Right lung (tissue), 5 donors: ENCODE measurements around the gene CMTR1. TPM values are rescaled to one million over a fixed set of nuclear protein-coding genes. Genes with fewer than 3 reads are reported as not detected.
"Not testable (repeated sequence)": the region's sequence is repeated elsewhere in the genome, so short reads cannot be mapped to it uniquely, and the experiment has no call there.

Experiments
- DNase-seq, 2 donors: peaks; one replicate each; pipeline ENCODE4 v3.0.0-alpha.2; 2013
- polyA plus RNA-seq, 5 donors: library from polyadenylated mRNA; unstranded; fragments of 120-200 nt; gene quantifications; one replicate each; pipeline versions ENCODE4 v1.2.1 to v1.2.3, GENCODE V29; 2013; ENCODE audit warnings: inconsistent platforms in 1 of 5, low replicate concordance in 1 of 5; ENCODE audit not compliant: insufficient read length in 5 of 5, insufficient read depth in 1 of 5

Gene CMTR1
- polyA plus RNA-seq, 5 donors: 43.9 to 53.7 (median 49.5) TPM

- peak; percentile 1 to 17 for DNase-seq
Measured at GRCh38 chr6:37433657-37434271, 743 bp downstream of the CMTR1 start.

GRCh38 chr6:37435373-37435772 lies 2.4 kb downstream of the CMTR1 start:
- no peak for DNase-seq

DNA sequence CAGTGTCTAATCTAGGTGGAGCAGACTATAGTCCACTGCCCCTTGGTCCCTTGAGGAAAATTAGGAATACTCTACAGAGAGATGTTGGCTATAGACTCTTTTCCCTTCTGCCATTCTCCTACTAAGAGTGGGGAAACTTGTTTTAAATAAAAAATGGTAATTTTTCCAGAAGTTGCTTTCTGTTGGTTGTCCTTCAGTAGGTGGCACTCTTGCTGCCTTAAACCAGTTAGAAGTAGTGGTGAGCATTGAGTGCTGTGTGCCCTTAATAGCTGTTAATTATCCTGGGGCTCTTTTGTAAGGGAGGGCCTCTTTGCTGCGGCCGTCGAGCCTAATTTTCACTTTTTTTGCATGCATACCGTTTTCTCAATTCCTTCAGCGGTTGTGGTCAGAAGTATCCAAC lies 2.8 kb downstream of the CMTR1 start:
- no peak for DNase-seq

DNA sequence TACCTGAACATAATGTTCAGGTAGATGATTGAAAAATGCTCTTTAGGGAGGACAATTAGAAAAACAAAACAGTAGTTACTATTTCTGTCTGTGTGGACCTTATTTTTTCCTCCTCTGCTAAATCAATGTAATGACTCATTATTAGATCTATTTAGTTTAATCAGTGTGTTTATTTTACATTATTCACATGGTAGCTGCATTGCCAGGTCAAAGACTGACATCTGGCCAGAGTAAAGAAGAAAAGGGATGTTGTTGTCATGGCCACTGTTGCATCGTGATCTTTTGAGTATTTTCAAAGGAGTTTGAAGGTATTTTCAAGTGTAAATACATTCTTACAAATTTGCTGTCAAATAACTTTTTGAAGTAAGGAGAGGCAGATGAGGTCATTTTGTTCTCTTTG lies 5.9 kb downstream of the CMTR1 start:
- DNase-seq: no peak

- no peak for DNase-seq
Measured at GRCh38 chr6:37441651-37442050, 8.6 kb downstream of the CMTR1 start.

- no peak for DNase-seq
Measured at GRCh38 chr6:37442416-37443215, 9.6 kb downstream of the CMTR1 start.

DNA sequence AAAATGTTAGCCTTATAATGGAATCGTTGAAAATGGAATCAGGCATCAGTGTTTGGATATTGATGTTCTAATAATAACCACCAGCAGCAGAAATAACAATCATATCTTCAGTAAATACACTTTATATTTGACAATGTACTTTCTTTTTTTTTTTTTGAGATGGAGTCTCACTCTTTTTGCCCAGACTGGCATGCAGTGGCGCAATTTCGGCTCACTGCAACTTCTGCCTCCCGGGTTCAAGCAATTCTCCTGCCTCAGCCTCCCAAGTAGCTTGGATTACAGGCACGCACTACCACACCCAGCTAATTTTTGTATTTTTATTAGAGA lies 10.2 kb downstream of the CMTR1 start:
- not testable (repeated sequence) for DNase-seq

- DNase-seq: no peak
Measured at GRCh38 chr6:37449984-37450383, 17.0 kb downstream of the CMTR1 start.

GRCh38 chr6:37451441-37452193 lies 18.6 kb downstream of the CMTR1 start:
- no peak for DNase-seq

- DNase-seq: no peak
Measured at GRCh38 chr6:37452522-37452921, 19.5 kb downstream of the CMTR1 start.

- no peak for DNase-seq
Measured at GRCh38 chr6:37454420-37455140, 21.6 kb downstream of the CMTR1 start.

DNA sequence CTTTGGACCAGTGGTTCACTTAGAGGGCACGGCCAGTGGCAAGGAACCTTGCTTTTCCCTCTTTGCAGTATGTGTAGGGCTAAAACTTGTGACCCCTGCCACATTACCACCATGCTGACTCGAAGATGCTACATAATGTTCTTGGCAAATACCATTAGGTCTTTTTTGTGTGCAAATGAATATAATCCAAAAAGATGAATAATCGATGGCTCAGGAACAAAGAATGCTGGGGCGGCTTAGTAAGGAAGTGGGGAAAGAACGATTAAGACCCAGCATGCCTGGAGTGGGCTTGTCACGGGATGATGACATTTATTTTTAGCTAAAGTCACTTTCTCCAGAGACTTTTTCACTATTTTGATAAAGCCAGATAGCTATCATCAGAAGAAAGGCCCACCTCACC lies 23.1 kb downstream of the CMTR1 start:
- DNase-seq: no peak

DNA sequence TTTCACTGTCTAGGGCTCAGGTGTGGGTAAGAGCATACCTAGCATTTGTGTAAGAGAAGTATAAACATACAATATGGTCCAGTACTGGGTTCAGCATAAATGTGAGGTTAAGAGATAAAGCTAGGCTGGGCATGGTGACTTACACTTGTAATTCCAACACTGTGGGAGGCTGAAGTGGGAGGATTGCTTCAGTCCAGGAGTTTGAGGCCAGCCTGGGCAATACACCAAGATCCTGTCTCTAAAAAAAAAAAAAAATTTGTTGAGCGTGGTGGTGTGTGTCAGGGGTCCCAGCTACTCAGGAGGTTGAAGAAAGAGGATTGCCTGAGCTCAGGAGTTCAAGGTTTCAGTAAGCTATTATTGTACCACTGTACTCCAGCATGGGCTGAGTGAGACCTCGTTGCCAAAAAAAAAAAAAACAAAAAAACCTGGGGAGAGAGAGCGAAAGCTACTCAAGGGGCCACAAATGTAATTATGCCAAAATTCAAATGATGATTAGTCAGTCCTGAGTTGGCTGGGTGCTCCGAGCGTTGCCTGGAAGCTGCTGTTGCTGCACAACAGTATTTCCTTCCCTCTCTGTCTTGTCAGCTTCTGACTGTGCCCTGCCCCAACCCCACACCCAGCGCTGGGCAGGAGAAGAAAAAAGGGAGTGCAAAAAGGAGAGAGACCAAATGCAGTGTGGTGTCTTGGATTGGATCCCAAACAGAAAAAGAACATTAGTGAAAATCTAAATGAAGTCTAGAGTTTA lies 24.0 kb downstream of the CMTR1 start:
- DNase-seq: no peak

DNA sequence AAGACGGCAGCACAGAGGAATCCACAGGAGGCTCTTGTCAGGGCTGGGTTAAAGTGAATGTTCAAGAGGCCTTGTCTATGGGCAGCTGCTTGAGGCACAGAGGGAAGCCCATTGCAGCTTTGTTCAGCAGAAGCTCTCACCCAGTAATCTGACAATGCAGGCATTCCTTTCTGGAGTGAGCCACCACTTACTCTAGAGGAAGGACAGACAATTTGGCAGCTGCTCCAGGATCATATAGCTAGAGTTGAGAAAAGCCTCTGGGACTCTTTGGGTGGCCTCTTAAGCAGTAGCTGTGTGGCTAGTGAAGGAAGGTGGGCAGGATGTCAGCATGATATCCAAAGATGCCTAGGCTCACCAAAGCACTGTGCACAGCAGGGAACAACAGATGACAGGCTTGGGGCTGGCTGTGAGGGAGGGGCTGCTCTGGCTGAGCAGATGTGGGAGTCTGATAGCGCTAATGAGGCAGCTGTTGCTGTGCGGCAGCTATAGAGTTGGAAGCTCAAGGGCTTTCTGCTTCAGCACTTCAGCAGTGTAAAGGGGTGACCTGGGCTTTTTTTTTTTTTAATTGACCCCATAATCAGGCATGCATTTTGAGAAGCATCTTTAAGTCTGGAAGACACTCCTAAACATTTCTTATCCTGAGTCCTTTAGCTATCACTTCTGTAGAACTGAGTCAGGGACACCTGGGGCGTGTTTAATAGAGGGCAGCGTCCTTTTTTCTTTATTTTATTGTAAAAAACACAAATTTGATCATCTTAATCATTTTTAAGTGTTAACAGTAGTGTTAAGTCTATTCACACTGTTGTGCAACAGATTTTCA lies 27.2 kb downstream of the CMTR1 start:
- no peak for DNase-seq

GRCh38 chr6:37460805-37461204 lies 27.8 kb downstream of the CMTR1 start:
- DNase-seq: no peak

DNA sequence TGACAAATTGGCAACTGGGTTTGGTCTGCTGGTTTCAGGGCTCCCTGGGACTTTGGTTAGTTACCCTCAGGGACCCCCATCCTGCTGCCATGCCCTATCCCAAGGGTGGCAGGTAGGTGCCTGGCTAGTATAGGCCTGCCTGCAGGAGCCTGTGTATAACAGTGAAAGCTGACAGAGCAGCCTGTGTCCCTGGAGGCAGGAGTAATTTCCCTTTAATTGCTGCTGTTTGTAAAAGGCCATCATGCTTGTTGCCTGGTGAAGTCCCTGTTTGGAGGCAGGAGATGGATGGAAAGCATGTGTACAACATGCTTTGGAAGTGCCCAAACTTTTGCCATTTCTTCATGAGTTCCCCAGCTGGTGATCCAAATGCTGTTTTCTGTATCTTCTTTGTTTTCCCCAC lies 30.1 kb downstream of the CMTR1 start:
- no peak for DNase-seq

DNA sequence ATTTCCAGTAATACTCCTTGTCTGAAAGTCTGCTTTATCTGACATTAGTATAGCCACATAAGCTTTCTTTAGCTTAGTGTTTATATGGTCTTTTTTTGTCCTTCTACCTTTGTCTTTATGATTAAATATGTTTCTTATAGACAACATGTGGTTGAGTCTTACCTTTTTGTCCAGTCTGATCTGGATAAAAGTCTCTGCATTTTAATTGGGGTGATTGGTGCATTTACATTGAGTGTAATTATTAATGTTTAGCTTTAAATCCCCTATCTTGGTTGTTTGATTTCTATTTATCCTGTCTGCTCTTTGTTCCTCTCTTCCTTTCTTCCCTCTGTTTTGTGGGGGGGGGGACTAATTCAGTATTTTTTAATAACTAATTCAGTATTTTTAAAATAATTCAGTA lies 34.7 kb downstream of the CMTR1 start:
- no peak for DNase-seq

DNA sequence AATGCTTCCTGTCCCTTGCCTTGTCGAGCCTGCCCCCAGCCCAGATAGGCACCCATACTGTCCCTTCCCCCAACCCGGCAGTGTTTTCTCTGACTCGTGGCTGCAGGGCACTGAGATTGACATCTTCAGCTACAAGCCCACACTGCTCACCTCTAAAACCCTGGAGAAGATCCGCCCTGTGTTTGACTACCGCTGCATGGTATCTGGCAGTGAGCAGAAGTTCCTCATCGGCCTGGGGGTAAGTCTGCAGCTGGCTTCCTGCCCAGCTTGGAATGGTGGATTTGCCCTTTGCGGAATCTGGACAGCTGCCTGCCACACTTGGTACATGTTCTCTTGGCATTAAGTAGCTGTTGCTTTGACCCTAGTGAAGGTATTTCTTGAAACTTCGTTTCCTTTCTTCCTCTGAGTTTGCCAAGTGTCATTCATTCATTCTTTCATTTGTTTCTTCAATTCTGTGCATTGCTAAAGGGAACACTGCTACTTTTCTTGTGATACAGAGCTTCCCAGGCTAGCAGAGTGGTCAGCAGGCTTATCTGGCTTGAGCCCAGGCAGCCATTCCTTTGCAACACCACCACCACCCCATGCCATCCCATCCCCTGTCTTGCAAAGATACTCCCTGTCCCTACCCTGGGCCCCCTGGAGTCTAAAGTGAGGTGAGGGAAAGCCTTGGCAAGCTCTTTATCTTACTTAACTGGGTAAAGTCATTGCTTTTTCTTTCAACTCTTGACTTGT lies 40.5 kb downstream of the CMTR1 start:
- DNase-seq: no peak

- DNase-seq: no peak
Measured at GRCh38 chr6:37474316-37474715, 41.3 kb downstream of the CMTR1 start.

DNA sequence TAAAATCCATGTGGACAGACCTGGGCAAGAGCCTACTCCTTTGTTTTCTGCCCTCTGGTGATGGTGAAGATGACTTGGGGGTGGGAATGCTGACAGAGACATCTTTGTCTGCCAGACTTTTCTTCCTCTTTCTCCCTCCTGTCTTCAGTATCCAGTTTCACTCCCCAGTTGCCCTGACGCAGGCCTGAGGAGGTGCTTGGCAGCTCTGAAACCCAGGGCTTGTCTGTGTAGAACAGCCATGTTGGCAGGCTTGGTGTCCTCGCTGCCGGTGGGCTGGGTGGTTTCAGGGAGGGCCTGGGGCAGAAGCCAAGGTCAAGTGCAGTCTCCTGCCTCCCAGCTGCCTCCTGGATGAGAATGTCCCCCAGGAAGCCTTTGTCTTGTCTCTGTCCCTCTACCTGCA lies 44.2 kb downstream of the CMTR1 start:
- no peak for DNase-seq
